HFFc6 (cell line): Measurements from ENCODE around the gene CD300LG. TPM values are rescaled to one million over a fixed set of nuclear protein-coding genes. Genes with fewer than 3 reads are reported as not detected.

Experiments used
- DNase-seq: peaks from one replicate; pipeline ENCODE4 v3.0.0-alpha.2; 2018
- H3K27ac Mint-ChIP-seq: 2 replicates; pipeline ENCODE4 v1.8.0; 2020; ENCODE audit warnings: mild to moderate bottlenecking, mixed read lengths
- H3K27me3 Mint-ChIP-seq: 2 replicates; pipeline ENCODE4 v1.8.0; 2021; ENCODE audit warnings: mild to moderate bottlenecking, moderate library complexity, mixed read lengths; ENCODE audit not compliant: insufficient read depth
- H3K36me3 Mint-ChIP-seq: 2 replicates; pipeline ENCODE4 v1.8.0; 2021; ENCODE audit warnings: low read depth, mixed read lengths
- H3K4me1 Mint-ChIP-seq: 2 replicates; pipeline ENCODE4 v1.8.0; 2020; ENCODE audit warnings: low read depth, mixed read lengths
- H3K4me3 Mint-ChIP-seq: 2 replicates; pipeline ENCODE4 v1.8.0; 2020; ENCODE audit warnings: mild to moderate bottlenecking, moderate library complexity, mixed read lengths
- H3K9me3 Mint-ChIP-seq: 2 replicates; pipeline ENCODE4 v1.8.0; 2020; ENCODE audit warnings: mild to moderate bottlenecking, mixed read lengths
- total RNA-seq, 6 experiments: library from RNA; stranded (reverse); fragmentation: NEBNext Ultra II Directional; extraction: Animal tissue kit (Norgen Biotek cat#: 25700); gene quantifications; 2 replicates in 1 of 6; 3 replicates in 5 of 6; pipeline ENCODE4 v1.2.3, GENCODE V29; 2021
- TF ChIP-seq, protein P1 (sequence below): fragments of 200-600 bp; sonication (generic); IDR thresholded peaks from 2 replicates; pipeline ENCODE4 v1.5.0; 2021; ENCODE audit warnings: antibody characterized with exemption, mild to moderate bottlenecking

CD300LG gene
- total RNA-seq, 6 experiments from 2014 or later = not detected

DNA sequence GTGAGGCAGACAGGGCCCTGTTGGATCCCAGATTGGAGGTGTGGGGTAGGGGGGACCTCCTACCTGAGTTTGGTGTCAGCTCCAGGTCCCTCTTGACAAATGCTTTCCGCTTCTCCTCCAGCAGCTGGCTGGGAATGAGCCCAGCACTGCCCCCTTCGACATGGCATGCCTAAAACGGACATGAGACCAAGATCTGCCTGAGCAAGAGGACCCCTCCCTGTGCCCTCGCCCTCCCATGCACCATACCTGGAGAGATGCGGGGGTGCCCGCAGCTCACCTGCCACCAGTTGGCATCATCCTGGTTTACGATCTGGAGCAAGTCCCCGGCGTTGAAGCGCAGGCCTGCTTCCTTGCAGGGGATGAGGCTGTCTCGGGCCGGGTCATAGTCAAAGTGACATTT, 34.2 kb downstream of the CD300LG start:
- H3K4me1 Mint-ChIP-seq = peaks cover 8% of the 10 kb centered on the region
- no peaks in the 10 kb centered on the region for H3K36me3 Mint-ChIP-seq
- H3K9me3 Mint-ChIP-seq = no peaks in the 10 kb centered on the region
- TF ChIP-seq, protein P1, sequence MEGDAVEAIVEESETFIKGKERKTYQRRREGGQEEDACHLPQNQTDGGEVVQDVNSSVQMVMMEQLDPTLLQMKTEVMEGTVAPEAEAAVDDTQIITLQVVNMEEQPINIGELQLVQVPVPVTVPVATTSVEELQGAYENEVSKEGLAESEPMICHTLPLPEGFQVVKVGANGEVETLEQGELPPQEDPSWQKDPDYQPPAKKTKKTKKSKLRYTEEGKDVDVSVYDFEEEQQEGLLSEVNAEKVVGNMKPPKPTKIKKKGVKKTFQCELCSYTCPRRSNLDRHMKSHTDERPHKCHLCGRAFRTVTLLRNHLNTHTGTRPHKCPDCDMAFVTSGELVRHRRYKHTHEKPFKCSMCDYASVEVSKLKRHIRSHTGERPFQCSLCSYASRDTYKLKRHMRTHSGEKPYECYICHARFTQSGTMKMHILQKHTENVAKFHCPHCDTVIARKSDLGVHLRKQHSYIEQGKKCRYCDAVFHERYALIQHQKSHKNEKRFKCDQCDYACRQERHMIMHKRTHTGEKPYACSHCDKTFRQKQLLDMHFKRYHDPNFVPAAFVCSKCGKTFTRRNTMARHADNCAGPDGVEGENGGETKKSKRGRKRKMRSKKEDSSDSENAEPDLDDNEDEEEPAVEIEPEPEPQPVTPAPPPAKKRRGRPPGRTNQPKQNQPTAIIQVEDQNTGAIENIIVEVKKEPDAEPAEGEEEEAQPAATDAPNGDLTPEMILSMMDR = no peak
- no peak overlapping the region for H3K4me3 Mint-ChIP-seq
- H3K27me3 Mint-ChIP-seq = peaks cover 13% of the 10 kb centered on the region
- no peak for DNase-seq
- H3K27ac Mint-ChIP-seq = no peak overlapping the region

DNA sequence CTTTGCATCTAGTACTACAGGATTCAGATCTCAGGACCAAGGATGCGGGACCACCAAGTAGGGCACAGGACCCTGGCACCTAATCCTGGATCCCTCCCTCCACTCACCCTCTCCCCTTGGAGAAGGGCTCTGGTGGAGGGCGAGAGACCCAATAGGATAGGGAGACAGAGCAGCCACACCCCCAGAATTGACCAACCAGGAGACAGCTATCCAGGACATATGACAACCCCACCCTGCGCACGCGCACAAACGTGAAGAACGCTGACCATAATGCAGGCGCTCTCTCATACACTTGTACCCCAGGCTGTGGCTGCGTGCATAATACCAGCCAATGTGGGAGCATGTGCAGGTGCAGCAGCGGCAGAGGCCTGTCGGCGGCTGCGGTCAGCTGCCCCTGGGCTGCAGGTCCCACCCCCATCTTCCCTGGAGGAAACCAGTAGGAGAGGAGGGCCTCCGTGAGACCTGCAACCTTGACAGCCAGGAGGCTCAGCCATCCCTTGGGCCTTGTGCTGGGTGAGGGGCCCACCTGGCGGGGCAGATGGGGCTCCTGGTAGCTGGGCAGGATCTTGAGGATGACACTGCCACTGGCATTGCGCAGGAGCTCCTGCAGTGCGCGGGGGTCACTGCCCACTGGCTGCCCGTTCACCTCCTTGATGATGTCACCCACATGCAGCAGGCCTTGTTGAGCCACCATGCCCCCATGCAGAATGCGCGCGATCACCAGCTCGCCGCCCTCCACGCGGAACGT, 35.0 kb downstream of the CD300LG start:
- Mint-ChIP-seq H3K4me3 (no peak overlapping the region), H3K36me3 (no peaks in the 10 kb centered on the region), H3K9me3 (no peaks in the 10 kb centered on the region), H3K27ac (no peak overlapping the region), H3K4me1 (peaks cover 8% of the 10 kb centered on the region), H3K27me3 (peaks cover 13% of the 10 kb centered on the region)
- TF ChIP-seq, protein P1 = no peak
- no peak for DNase-seq

DNA sequence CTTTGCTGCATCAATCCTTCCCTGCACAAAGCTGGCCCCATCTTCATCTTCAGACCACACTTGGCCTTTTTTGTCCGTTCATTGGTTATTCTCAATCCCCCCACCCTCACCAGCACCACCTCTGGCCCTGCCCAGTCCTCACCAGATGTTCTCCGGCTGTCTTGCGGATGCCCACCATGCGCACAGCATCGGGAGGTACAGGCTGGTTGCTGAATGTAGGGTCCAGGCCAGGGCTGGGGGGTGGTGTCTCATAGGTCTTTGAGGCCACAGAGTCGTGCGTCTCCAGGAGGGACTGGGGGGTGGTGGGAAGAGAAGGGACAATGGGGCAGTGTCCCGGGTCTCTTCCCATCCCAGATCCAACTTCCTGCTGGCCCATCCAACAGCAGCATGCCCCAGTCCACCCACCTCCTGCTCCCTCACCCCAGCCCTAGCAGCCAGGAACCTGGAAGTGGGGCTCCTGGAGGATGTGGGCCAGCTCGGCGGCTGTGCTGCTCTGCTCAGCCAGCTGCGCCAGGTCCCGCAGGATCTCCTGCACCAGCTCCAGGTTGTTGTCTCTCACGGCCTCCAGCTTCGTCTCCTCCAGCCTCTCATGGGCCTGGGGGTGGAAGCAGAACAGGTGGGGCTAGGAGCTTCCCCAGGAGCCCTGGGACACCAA, 35.9 kb downstream of the CD300LG start:
- H3K4me3 Mint-ChIP-seq = no peak overlapping the region
- TF ChIP-seq, protein P1 = no peak
- peaks cover 13% of the 10 kb centered on the region for H3K27me3 Mint-ChIP-seq
- no peaks in the 10 kb centered on the region for H3K36me3 Mint-ChIP-seq
- no peak for DNase-seq
- H3K27ac Mint-ChIP-seq = no peak overlapping the region
- H3K9me3 Mint-ChIP-seq = no peaks in the 10 kb centered on the region
- peaks cover 8% of the 10 kb centered on the region for H3K4me1 Mint-ChIP-seq

DNA sequence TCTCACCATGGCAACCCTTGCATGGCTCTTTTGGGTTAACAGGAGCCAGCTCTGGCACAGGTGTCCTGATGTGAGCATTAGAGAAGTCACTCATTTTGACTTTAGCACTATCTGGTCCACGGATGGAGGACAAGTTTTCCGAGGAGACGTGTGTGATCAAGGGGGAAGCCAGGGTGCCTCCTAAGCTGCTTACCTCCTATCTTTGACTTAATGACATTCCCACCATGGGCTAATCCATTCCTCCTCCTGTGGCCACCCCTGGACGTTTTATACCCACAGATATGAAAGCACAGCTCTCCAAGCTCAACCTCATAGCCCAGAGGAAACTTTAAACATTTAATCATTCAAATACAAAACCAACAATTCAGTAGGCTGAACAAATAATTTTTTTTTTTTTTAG, 41.6 kb downstream of the CD300LG start:
- TF ChIP-seq, protein P1 = no peak
- Mint-ChIP-seq H3K27ac (no peak overlapping the region), H3K4me1 (no peaks in the 10 kb centered on the region)

DNA sequence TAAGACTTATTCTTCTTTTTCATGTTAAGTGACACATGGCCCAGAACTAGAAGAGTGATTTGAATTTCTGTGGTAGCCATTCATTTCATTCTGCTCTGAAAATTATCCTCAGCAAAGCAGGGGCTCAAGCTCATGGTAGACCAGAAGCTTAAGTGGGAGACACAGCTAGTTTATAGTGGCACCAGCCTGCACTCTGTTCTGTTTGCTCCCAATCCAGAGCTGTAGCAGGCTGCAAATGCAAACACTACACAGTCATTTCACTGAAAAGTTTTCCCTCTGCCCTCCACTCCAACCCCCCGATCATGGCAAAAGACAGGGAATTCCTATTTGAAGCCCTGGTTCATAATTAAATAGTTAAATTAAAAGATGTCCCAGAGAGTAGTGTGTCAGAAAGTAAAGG, 43.3 kb downstream of the CD300LG start:
- H3K27ac Mint-ChIP-seq = no peak overlapping the region
- H3K9me3 Mint-ChIP-seq = no peaks in the 10 kb centered on the region
- H3K27me3 Mint-ChIP-seq = peaks cover 30% of the 10 kb centered on the region
- no peak overlapping the region for H3K4me3 Mint-ChIP-seq
- TF ChIP-seq, protein P1 = no peak
- DNase-seq = no peak
- H3K36me3 Mint-ChIP-seq = no peaks in the 10 kb centered on the region
- H3K4me1 Mint-ChIP-seq = no peaks in the 10 kb centered on the region

More for the DNA sequence above, 41.6 kb downstream of the CD300LG start:
- Mint-ChIP-seq H3K4me3 (no peak overlapping the region), H3K9me3 (no peaks in the 10 kb centered on the region), H3K36me3 (no peaks in the 10 kb centered on the region), H3K27me3 (peaks cover 30% of the 10 kb centered on the region)
- DNase-seq = no peak
